ENCODE results near the gene ITGAE. TPM values are rescaled to one million over a fixed set of nuclear protein-coding genes. Genes with fewer than 3 reads are reported as not detected.

The ITGAE gene
- total RNA-seq, 2 donors from 2014 or later = 9.1 to 12.9 TPM

DNA sequence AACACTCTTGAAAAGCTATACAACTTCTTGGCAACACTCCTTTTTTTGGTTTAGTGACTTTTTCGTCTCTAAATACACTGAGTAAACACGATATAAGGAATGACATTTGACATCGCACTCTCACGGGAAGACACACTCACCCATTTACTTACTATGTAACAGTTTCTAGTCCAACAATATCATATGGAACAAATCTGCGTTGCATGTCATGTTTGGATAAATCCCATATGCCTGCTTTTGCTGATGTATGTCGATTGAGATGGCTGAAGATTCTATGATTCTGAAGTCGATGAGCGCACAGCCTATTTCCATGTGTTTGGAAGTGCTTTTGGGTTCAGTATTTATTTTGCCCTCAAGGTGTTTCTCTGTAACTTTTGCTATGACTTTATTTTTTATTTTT, 18.2 kb downstream of the ITGAE start:
- Histone ChIP-seq H3K4me1 (no peaks in the 10 kb centered on the region), H3K27me3 (no peaks in the 10 kb centered on the region), H3K9me3 (no peaks in the 10 kb centered on the region), H3K27ac (no peak overlapping the region), H3K4me3 (no peak overlapping the region), H3K36me3 (replicated peaks in 1 of 2; ENCODE audit: insufficient read depth in 1 of 2, low read depth in 2 of 2) (no peaks in the 10 kb centered on the region)
- WGBS, 2 donors = 70 to 79% methylated on average over 8 of the region's 8 CpGs
- DNase-seq (no peak), ATAC-seq (no peak)
- TF ChIP-seq, protein P1, sequence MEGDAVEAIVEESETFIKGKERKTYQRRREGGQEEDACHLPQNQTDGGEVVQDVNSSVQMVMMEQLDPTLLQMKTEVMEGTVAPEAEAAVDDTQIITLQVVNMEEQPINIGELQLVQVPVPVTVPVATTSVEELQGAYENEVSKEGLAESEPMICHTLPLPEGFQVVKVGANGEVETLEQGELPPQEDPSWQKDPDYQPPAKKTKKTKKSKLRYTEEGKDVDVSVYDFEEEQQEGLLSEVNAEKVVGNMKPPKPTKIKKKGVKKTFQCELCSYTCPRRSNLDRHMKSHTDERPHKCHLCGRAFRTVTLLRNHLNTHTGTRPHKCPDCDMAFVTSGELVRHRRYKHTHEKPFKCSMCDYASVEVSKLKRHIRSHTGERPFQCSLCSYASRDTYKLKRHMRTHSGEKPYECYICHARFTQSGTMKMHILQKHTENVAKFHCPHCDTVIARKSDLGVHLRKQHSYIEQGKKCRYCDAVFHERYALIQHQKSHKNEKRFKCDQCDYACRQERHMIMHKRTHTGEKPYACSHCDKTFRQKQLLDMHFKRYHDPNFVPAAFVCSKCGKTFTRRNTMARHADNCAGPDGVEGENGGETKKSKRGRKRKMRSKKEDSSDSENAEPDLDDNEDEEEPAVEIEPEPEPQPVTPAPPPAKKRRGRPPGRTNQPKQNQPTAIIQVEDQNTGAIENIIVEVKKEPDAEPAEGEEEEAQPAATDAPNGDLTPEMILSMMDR (IDR thresholded peaks at IDR 0.05) = no peak
- TF ChIP-seq POLR2A (IDR thresholded peaks at IDR 0.05) = no peak
- intact Hi-C loops (cut with DNase I) = no loop called here

DNA sequence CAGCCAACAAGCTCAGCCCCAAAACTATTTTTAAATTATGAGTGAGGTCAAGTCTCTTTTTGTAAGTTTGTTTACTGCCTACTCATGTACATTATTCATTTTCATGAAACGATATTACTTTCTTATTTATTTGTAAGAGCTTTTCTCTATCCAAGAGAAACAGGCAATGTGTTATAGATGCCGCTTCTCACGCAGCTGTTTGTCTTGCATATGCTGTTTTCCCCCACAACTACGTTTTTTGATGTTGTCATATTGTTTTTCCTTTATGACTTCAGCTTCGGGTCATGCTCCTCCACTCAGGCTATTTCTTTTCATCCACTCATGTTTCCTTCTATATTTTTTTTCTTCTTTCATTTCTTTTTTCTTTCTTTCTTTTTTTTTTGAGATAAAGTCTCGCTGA, 20.0 kb downstream of the ITGAE start:
- Histone ChIP-seq H3K27me3 (no peaks in the 10 kb centered on the region), H3K36me3 (replicated peaks in 1 of 2; ENCODE audit: insufficient read depth in 1 of 2, low read depth in 2 of 2) (no peaks in the 10 kb centered on the region), H3K9me3 (no peaks in the 10 kb centered on the region), H3K4me3 (no peak overlapping the region), H3K27ac (no peak overlapping the region), H3K4me1 (no peaks in the 10 kb centered on the region)
- WGBS, 2 donors = 67 to 83% methylated on average over 6 of the region's 6 CpGs
- intact Hi-C loops (cut with DNase I) = no loop called here
- DNase-seq (no peak), ATAC-seq (no peak)
- TF ChIP-seq, protein P1 (IDR thresholded peaks at IDR 0.05) = no peak
- TF ChIP-seq POLR2A (IDR thresholded peaks at IDR 0.05) = no peak

DNA sequence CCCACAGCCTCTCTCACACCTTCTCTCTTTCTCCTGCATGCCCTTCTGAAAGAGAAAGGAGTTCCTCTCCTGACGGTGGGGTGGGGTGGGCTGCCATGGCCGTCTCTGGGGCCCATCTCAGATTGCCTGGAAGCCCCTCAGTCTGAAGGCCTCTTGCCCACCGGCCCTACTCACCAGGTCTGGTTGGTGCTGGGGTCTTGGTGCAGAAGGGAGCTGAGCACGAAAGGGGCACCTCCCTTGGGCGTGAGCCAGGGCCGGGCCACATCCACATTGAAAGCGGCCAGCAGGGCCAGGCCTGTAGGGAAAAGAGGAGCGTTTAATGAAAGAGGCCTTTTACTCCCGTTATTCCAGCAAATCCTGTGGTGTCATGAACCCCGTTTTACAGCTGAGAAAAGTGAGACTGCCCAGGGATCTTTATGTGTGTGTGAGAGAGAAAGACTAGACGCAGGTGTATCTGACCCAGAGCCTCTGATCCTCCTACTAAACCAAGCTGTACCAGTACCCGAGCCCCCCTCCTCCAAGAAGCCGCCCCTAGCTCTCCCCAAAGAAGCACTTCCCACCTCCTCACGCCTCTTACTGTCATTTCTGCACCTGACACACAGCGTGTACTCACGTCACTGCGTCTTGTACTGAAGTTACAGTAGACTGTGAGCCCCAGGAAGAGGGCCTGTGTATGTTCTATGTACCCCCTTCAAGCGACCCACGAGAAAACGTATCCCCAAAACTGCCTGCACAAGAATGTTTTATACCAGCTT, 23.4 kb downstream of the ITGAE start:
- no peak for DNase-seq
- Histone ChIP-seq H3K36me3 (replicated peaks in 1 of 2; ENCODE audit: insufficient read depth in 1 of 2, low read depth in 2 of 2) (no peaks in the 10 kb centered on the region), H3K4me3 (no peak overlapping the region), H3K4me1 (no peaks in the 10 kb centered on the region), H3K27ac (no peak overlapping the region), H3K27me3 (no peaks in the 10 kb centered on the region), H3K9me3 (no peaks in the 10 kb centered on the region)
- TF ChIP-seq POLR2A (IDR thresholded peaks at IDR 0.05) = no peak
- TF ChIP-seq, protein P1 (IDR thresholded peaks at IDR 0.05) = no peak
- intact Hi-C loops (cut with DNase I) = no loop called here
- no peak for ATAC-seq
- 69 to 78% methylated on average over 16 to 20 of the region's 20 CpGs for WGBS, 2 donors

DNA sequence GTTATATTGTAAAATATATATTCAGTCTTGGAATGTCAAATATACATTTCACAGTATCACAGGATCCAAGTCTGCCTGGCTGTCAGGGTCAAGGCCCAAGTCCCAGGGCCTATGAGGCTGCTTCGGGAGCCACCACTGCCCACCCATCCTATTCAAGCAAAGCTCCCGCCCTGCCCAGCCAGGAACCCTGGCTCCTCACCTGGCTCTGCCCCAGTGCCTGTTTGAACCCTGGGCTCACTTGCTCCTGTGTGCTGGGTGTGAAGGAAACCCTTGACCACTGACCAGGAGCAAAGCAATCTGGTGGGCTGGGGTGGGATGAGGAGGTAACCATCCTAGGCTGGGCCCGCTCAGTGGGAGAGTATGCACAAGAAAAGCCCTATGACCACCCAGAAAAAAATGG, 27.0 kb downstream of the ITGAE start:
- no peak overlapping the region for H3K4me3 ChIP-seq
- H3K27me3 ChIP-seq = no peaks in the 10 kb centered on the region
- intact Hi-C loops (cut with DNase I) = no loop called here
- DNase-seq (no peak), ATAC-seq (no peak)
- H3K9me3 ChIP-seq = no peaks in the 10 kb centered on the region
- 85 to 93% methylated on average over 3 of the region's 3 CpGs for WGBS, 2 donors
- TF ChIP-seq, protein P1 (IDR thresholded peaks at IDR 0.05) = no peak
- no peak for TF ChIP-seq POLR2A (IDR thresholded peaks at IDR 0.05)
- no peaks in the 10 kb centered on the region for H3K36me3 ChIP-seq (replicated peaks in 1 of 2; ENCODE audit: insufficient read depth in 1 of 2, low read depth in 2 of 2)
- H3K27ac ChIP-seq = no peak overlapping the region
- no peaks in the 10 kb centered on the region for H3K4me1 ChIP-seq

DNA sequence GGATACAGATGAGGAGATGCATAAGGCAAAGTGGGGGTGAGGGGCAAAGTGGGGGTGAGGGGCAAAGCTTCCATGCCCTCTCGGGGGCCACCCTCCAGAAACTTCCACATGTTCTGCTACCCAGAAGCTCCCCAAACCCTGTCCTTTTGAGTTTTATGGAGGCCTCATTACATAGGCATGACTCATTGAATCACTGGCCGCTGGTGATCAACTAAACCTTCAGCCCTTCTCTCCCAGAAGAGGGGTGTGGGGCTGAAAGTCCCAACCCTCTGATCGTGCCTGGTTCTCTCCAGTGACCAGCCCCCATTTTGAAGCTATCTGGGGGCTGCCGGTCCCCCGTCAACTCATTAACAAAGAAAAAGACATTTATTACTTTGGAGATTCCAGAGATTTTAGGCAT, 27.5 kb downstream of the ITGAE start:
- Histone ChIP-seq H3K9me3 (no peaks in the 10 kb centered on the region), H3K4me1 (no peaks in the 10 kb centered on the region), H3K27me3 (no peaks in the 10 kb centered on the region), H3K27ac (no peak overlapping the region), H3K36me3 (replicated peaks in 1 of 2; ENCODE audit: insufficient read depth in 1 of 2, low read depth in 2 of 2) (no peaks in the 10 kb centered on the region), H3K4me3 (no peak overlapping the region)
- 76 to 80% methylated on average over 3 to 5 of the region's 5 CpGs for WGBS, 2 donors
- intact Hi-C loops (cut with DNase I) = no loop called here
- TF ChIP-seq, protein P1 (IDR thresholded peaks at IDR 0.05) = no peak
- TF ChIP-seq POLR2A (IDR thresholded peaks at IDR 0.05) = no peak
- ATAC-seq (no peak), DNase-seq (no peak)
